Skeletal muscle satellite cell (primary cell): Measurements from ENCODE around the gene CPE.

Source experiments
- H3K27me3 ChIP-seq: 2 replicates; pipeline ENCODE4 v1.7.0; 2013; ENCODE audit warnings: low read length; ENCODE audit not compliant: control insufficient read depth, insufficient read depth
- H3K36me3 ChIP-seq: 2 replicates; pipeline ENCODE4 v1.7.0; 2013; ENCODE audit warnings: mild to moderate bottlenecking, control low read depth, low read length; ENCODE audit not compliant: insufficient read depth
- H3K4me1 ChIP-seq: 2 replicates; pipeline ENCODE4 v1.7.0; 2013; ENCODE audit warnings: low read length; ENCODE audit not compliant: control insufficient read depth, insufficient read depth
- H3K4me2 ChIP-seq: 2 replicates; pipeline ENCODE4 v1.7.0; 2013; ENCODE audit warnings: mild to moderate bottlenecking, low read length
- H3K4me3 ChIP-seq: 2 replicates; pipeline ENCODE4 v1.7.0; 2013; ENCODE audit warnings: low read length
- H3K9ac ChIP-seq: 2 replicates; pipeline ENCODE4 v1.7.0; 2013; ENCODE audit warnings: mild to moderate bottlenecking, low read depth, low read length, moderate library complexity
- H3K9me3 ChIP-seq: replicated peaks from 2 replicates; pipeline ENCODE4 v1.7.0; 2013; ENCODE audit warnings: mild to moderate bottlenecking, control low read depth, low read length

The CPE gene

DNA sequence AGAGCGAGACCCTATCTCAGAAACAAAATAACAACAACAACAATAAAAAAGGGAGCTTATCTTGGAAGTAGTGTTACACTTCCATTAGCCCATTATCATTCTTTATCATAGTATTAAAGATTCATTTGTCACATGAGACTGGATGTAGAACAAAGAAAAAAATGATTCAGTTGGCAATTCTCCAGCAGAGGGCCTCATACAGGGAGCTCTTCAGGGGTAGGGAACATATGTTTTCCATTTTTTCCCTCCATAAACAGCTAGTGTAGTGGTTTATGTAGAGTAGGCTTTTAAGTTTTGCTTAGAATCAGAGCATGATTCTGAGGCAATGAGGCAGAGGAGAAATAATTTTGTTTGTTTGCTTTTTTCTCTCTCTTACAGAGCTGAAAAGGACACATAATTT lies 5.8 kb downstream of the CPE start:
- Histone ChIP-seq H3K27me3 (no peaks in the 10 kb centered on the region), H3K4me2 (no peak overlapping the region), H3K4me3 (no peak overlapping the region), H3K4me1 (no peaks in the 10 kb centered on the region), H3K9me3 (no peaks in the 10 kb centered on the region), H3K9ac (no peak overlapping the region), H3K36me3 (no peaks in the 10 kb centered on the region)

DNA sequence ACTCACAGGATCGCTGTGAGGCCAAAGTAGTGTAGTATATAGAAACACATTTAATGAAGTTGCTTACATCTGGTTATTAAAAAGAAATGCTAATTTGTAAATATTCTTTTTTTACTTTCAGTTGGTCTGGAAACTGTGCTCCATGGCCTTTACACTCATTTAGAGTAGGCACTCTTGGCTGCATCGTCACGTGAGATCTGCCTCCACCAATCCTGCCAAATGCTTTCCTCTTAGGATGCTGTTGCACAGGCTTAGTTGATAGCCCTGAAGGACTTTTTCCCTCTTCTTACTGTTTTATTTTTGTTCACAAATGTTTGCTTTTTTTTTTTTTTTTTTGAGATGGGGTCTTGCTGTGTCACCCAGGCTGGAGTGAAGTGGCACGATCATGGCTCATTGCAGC lies 6.3 kb downstream of the CPE start:
- Histone ChIP-seq H3K27me3 (no peaks in the 10 kb centered on the region), H3K9ac (no peak overlapping the region), H3K4me1 (no peaks in the 10 kb centered on the region), H3K4me3 (no peak overlapping the region), H3K9me3 (no peaks in the 10 kb centered on the region), H3K36me3 (no peaks in the 10 kb centered on the region), H3K4me2 (no peak overlapping the region)

DNA sequence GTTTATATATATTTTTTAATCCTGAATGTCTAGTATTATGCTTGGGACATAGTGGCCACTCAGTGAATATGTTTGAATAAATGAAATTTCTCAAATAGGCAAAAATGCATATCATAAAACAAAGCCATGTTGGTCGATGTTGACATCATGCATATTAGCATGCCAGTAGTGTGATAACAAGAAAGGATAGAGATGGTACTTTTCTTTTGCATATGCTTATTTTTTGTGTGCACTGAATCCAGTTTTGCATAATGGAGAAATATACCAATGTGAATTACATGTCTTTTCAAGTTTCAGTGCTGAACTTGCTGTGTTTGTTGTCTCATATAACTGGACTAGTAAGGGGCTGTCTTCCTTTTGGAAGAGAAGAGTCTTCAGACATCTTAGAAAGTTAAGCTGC lies 7.5 kb downstream of the CPE start:
- Histone ChIP-seq H3K4me1 (no peaks in the 10 kb centered on the region), H3K4me2 (no peak overlapping the region), H3K27me3 (no peaks in the 10 kb centered on the region), H3K36me3 (no peaks in the 10 kb centered on the region), H3K9me3 (no peaks in the 10 kb centered on the region), H3K4me3 (no peak overlapping the region), H3K9ac (no peak overlapping the region)

DNA sequence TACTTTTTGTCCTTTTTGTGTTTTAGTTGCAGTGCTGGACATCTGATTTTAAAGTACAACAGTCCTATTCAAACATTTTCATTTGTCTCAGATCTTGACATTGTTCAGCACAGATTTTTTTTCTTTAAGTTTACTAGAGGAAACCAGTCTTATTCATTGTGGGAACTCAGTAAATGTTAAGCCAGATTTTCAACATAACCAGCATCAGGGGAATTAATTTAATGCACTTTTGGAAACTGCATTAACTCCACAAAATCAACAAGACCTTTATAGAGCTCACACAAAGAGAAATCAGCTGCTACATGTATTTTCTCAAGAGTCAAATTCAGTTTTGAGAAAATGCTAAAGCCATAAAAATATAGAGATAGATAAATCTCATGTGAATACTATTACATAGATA lies 9.9 kb downstream of the CPE start:
- Histone ChIP-seq H3K27me3 (no peaks in the 10 kb centered on the region), H3K4me1 (peaks cover under 1% of the 10 kb centered on the region), H3K9ac (no peak overlapping the region), H3K9me3 (no peaks in the 10 kb centered on the region), H3K4me3 (no peak overlapping the region), H3K4me2 (no peak overlapping the region), H3K36me3 (no peaks in the 10 kb centered on the region)

DNA sequence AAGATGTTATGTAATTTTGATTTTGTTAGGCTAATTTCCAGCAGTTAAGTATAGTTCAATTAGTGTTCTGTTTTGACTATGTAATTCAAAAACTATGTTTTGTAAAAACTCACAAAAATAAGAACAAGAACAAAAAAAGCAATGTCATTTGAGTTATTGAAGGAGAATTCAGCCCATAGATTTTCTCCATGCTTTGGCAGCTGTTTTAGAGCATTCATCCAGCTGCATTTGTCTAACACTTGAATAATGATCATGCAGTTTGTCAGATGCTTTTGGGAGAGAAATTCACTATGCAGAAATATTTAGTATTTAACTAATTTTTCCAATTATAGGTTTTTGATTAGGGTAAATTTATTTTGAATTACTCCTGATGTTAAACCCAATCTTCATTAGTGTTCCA lies 14.2 kb downstream of the CPE start:
- Histone ChIP-seq H3K9ac (no peak overlapping the region), H3K4me2 (no peak overlapping the region), H3K27me3 (no peaks in the 10 kb centered on the region), H3K36me3 (no peaks in the 10 kb centered on the region), H3K4me3 (no peak overlapping the region), H3K9me3 (no peaks in the 10 kb centered on the region), H3K4me1 (peaks cover 4% of the 10 kb centered on the region)

DNA sequence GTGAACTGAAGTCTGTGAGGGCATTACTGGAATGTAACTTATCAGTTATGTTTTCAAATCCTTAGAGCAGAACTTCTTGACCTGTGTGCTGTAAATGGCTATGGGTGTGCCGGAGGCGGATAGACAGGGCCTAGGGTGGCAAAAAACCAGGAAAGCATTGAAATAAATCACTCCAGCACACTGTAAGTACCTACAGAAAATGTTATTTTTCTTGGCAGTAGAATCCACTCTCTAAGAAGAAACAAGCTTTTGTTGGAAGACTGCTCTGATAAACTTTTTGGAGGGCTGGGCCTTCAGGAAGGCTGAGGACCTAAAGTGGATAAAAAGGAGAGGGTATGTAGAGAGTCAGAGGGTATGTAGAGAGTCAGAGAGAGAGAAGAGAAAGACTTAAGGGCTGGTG lies 14.9 kb downstream of the CPE start:
- no peak overlapping the region for H3K9ac ChIP-seq
- H3K27me3 ChIP-seq: no peaks in the 10 kb centered on the region
- no peaks in the 10 kb centered on the region for H3K9me3 ChIP-seq
- no peaks in the 10 kb centered on the region for H3K36me3 ChIP-seq
- H3K4me3 ChIP-seq: no peak overlapping the region
- H3K4me2 ChIP-seq: no peak overlapping the region
- H3K4me1 ChIP-seq: peaks cover 4% of the 10 kb centered on the region

DNA sequence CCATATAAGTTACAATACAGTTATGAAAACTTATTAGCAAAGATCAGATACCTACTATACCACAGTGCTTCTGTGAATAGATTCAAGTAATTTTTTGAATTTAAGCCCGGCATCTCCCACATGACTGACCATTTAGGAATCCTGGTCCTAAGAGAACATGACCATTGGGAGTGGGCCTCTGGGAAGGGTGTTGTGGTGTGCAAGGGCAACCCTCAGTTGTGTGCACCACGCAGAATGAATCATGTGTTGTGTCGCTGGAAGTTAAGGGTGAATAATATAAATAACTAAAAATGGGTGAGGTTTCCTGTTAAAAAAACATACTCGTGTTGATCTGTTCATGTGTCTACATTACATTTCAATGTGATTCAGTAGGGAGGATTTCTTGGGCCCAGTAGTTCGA lies 15.5 kb downstream of the CPE start:
- Histone ChIP-seq H3K4me3 (no peak overlapping the region), H3K27me3 (no peaks in the 10 kb centered on the region), H3K4me1 (peaks cover 4% of the 10 kb centered on the region), H3K9me3 (no peaks in the 10 kb centered on the region), H3K36me3 (no peaks in the 10 kb centered on the region), H3K9ac (no peak overlapping the region), H3K4me2 (no peak overlapping the region)

DNA sequence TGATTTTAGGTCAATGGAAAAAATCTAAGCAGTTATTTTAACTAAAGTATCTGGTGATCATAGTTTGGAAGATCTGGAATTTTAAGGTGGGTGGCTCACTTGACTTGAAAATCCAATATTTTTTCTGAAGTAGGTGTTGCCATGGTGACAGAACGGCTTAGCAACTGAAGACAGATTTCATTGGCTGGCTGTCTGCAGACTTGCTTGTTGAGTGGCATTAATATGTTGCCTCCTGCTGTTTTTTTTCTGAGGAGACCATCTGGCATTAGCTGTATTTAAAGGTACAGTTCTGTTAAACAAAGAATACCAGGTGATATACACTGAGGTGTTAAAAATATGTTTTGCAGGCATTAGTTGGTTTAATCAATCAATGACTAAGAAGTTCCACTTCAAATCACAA lies 19.8 kb downstream of the CPE start:
- H3K4me3 ChIP-seq: no peak overlapping the region
- H3K9ac ChIP-seq: no peak overlapping the region
- no peaks in the 10 kb centered on the region for H3K9me3 ChIP-seq
- no peaks in the 10 kb centered on the region for H3K36me3 ChIP-seq
- peaks cover 4% of the 10 kb centered on the region for H3K4me1 ChIP-seq
- H3K27me3 ChIP-seq: no peaks in the 10 kb centered on the region
- H3K4me2 ChIP-seq: no peak overlapping the region

DNA sequence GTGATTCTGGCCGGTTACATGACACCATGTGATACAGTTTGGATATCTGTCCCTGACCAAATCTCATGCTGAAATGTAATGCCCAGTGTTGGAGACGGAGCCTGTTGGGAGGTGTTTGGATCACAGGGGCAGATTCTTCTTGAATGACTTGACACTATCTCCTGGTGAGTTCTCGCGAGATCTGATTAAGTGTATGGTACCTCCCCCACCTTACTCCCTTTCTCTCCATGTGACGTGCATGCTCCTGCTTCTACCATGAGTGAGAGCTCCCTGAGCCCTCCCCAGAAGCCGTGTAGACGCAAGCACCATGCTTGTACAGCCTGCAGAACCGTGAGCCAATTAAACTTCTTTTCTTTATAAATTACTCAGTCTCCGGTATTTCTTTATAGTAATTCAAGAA lies 23.6 kb downstream of the CPE start:
- no peaks in the 10 kb centered on the region for H3K4me1 ChIP-seq
- H3K9ac ChIP-seq: no peak overlapping the region
- no peaks in the 10 kb centered on the region for H3K9me3 ChIP-seq
- no peak overlapping the region for H3K4me3 ChIP-seq
- no peaks in the 10 kb centered on the region for H3K36me3 ChIP-seq
- no peak overlapping the region for H3K4me2 ChIP-seq
- no peaks in the 10 kb centered on the region for H3K27me3 ChIP-seq

DNA sequence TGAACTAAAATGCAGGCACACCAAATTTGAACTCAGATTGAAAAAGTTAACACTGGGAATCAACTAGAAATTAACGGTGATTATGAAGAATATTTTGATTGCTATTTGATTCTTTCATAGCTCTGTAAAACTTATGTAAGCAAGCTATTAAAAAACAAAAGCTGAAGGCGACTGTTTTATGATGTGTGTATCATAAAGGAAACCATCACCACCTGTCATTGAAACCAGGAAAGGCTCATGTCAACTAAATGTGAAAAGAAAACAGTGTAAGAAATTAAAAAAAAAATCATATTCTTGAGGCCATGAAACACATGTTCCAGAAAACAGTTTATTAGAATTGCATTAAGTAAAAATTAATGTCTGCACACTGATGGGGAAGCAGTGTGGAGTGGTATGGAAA lies 24.2 kb downstream of the CPE start:
- Histone ChIP-seq H3K9me3 (no peaks in the 10 kb centered on the region), H3K27me3 (no peaks in the 10 kb centered on the region), H3K4me1 (no peaks in the 10 kb centered on the region), H3K4me3 (no peak overlapping the region), H3K4me2 (no peak overlapping the region), H3K9ac (no peak overlapping the region), H3K36me3 (no peaks in the 10 kb centered on the region)

DNA sequence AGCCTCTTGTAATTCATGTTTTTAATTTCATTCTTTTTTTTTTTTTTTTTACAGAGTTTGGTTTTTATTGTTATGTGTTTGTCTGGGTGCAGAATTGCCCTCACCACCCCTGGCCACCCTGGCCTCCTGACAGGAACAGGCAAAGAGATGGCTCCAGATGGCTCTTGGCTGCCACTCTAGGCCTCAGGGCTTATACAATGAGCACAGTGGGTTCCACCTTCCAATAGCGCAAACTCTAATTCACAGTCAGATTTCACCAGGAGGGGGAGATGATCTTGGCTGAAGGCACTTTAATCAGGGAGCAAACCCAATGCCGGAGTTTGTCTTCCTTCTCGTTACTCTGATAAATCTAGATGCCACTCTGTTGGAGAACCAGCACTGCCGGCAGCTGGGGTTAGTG lies 24.8 kb downstream of the CPE start:
- H3K36me3 ChIP-seq: no peaks in the 10 kb centered on the region
- H3K4me3 ChIP-seq: no peak overlapping the region
- H3K4me2 ChIP-seq: no peak overlapping the region
- no peaks in the 10 kb centered on the region for H3K4me1 ChIP-seq
- H3K27me3 ChIP-seq: no peaks in the 10 kb centered on the region
- H3K9me3 ChIP-seq: no peaks in the 10 kb centered on the region
- H3K9ac ChIP-seq: no peak overlapping the region

DNA sequence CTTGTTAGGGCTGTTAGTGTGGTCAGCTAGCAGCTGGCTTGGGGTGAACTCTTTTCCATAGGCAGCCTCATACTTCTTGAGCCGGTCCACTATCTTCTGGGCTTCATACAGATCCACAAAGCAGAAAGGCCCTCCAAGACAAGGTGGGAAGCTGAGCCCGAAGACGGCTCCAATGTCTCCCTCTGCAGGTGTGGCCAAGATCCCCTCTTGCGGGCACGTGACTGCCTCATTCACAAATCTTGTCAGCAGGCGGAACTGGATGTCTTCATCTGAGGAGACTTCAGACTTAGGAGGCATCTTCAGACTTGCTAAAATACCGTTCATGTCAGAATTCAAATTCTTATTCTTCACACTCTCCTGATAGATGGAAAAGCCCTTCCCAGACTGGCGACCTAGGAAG lies 25.3 kb downstream of the CPE start:
- Histone ChIP-seq H3K9me3 (no peaks in the 10 kb centered on the region), H3K4me3 (no peak overlapping the region), H3K4me1 (no peaks in the 10 kb centered on the region), H3K27me3 (no peaks in the 10 kb centered on the region), H3K4me2 (no peak overlapping the region), H3K36me3 (no peaks in the 10 kb centered on the region), H3K9ac (no peak overlapping the region)

DNA sequence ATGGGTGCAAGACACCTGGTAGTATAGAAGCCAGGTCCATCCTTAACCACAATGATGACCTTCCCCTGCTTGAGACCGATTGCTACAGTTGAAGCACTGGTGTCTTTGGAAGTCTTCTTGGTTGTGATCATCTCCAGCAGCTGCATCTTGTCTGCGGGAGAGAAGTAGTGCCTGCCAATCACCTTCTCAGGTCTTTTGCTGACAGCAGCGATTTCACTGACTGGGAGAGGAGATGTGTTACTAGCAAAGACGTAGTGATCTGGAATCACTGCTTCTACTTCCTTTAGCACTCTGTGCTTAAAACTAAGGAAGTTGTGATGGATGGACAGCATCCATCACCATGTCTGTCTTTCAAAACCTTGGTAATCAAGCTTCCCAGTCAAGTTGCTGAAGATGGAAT lies 25.9 kb downstream of the CPE start:
- Histone ChIP-seq H3K4me3 (no peak overlapping the region), H3K27me3 (no peaks in the 10 kb centered on the region), H3K4me1 (no peaks in the 10 kb centered on the region), H3K36me3 (no peaks in the 10 kb centered on the region), H3K9me3 (no peaks in the 10 kb centered on the region), H3K4me2 (no peak overlapping the region), H3K9ac (no peak overlapping the region)
